GM12878 (cell line): ENCODE data around the gene PRM1. TPM values are rescaled to one million over a fixed set of nuclear protein-coding genes. Genes with fewer than 3 reads are reported as not detected.

Experiments used
- CBX3 ChIP-seq: fragments of 200-600 bp; sonication (generic); IDR thresholded peaks from 2 replicates; pipeline ENCODE4 v1.6.1; 2016; ENCODE audit warnings: low read depth, borderline replicate concordance
- ESRRA ChIP-seq: IDR thresholded peaks from 2 replicates; pipeline ENCODE4 v1.6.1; 2012; ENCODE audit warnings: mild to moderate bottlenecking, low read length, improper control_type of control experiment
- ETV6 ChIP-seq, 2 experiments: fragments of 450-650 bp in 1 of 2; IDR thresholded peaks in 1 of 2; conservative IDR thresholded peaks in 1 of 2; 2 replicates each; pipeline ENCODE4 v1.6.1; 2014; ENCODE audit warnings: antibody characterized with exemption in 1 of 2, borderline replicate concordance in 1 of 2, low read depth in 1 of 2, mild to moderate bottlenecking in 1 of 2, moderate library complexity in 1 of 2
- EZH2 ChIP-seq: IDR thresholded peaks from 2 replicates; pipeline ENCODE4 v1.6.1; 2012; ENCODE audit warnings: low read depth, mild to moderate bottlenecking, control low read depth, inconsistent platforms, low read length, borderline replicate concordance; ENCODE audit not compliant: control insufficient read depth
- HCFC1 ChIP-seq: fragments of 150-350 bp; IDR thresholded peaks from 2 replicates; pipeline ENCODE4 v1.6.1; 2014; ENCODE audit warnings: low read length
- HDAC2 ChIP-seq: fragments of 200-600 bp; sonication (generic); IDR thresholded peaks from 2 replicates; pipeline ENCODE4 v1.6.1; 2017
- IKZF2 ChIP-seq, 2 experiments: fragments of 450-650 bp; IDR thresholded peaks; 2 replicates each; pipeline ENCODE4 v1.6.1; 2017; ENCODE audit warnings: mild to moderate bottlenecking in 2 of 2, moderate library complexity in 2 of 2
- IRF4 ChIP-seq: IDR thresholded peaks from 2 replicates; pipeline ENCODE4 v1.6.1; 2011; ENCODE audit warnings: low read depth, low read length
- JUND ChIP-seq: IDR thresholded peaks from 2 replicates; pipeline ENCODE4 v1.6.1; 2012; ENCODE audit warnings: low read depth, mild to moderate bottlenecking, low read length, improper control_type of control experiment, moderate library complexity
- MYB ChIP-seq: fragments of 150-350 bp; IDR thresholded peaks from 2 replicates; pipeline ENCODE4 v1.6.1; 2014; ENCODE audit warnings: mild to moderate bottlenecking, low read depth, low read length, borderline replicate concordance
- NFXL1 ChIP-seq: fragments of 450-650 bp; IDR thresholded peaks from 2 replicates; pipeline ENCODE4 v1.6.1; 2017; ENCODE audit warnings: antibody characterized with exemption, mild to moderate bottlenecking, borderline replicate concordance
- POLR2AphosphoS2 ChIP-seq: IDR thresholded peaks from 2 replicates; pipeline ENCODE4 v1.6.1; 2011; ENCODE audit warnings: low read depth, mild to moderate bottlenecking, low read length, improper control_type of control experiment, moderate library complexity
- SMARCA5 ChIP-seq: fragments of 450-650 bp; IDR thresholded peaks from 2 replicates; pipeline ENCODE4 v1.6.1; 2017; ENCODE audit warnings: mild to moderate bottlenecking
- SPI1 ChIP-seq: IDR thresholded peaks from 2 replicates; pipeline ENCODE4 v1.6.1; 2011; ENCODE audit warnings: low read depth, mild to moderate bottlenecking, low read length, moderate library complexity, borderline replicate concordance; ENCODE audit not compliant: insufficient read depth
- SREBF2 ChIP-seq: IDR thresholded peaks from 2 replicates; pipeline ENCODE4 v1.6.1; 2012; ENCODE audit warnings: mild to moderate bottlenecking, low read length
- YBX1 ChIP-seq: fragments of 450-650 bp; IDR thresholded peaks from 2 replicates; pipeline ENCODE4 v1.6.1; 2016; ENCODE audit warnings: antibody characterized with exemption
- ZSCAN29 ChIP-seq: fragments of 450-650 bp; IDR thresholded peaks from 2 replicates; pipeline ENCODE4 v1.6.1; 2017; ENCODE audit warnings: mild to moderate bottlenecking, moderate library complexity
- ZZZ3 ChIP-seq: IDR thresholded peaks from 2 replicates; pipeline ENCODE4 v1.6.1; 2011; ENCODE audit warnings: low read depth; ENCODE audit not compliant: control insufficient read depth, insufficient read length
- polyA plus RNA-seq, 11 experiments: library from polyadenylated mRNA; depleted of rRNA in 4 of 11; unstranded in 6 of 11; stranded (reverse) in 5 of 11; fragments of >200 nt; fragmentation: Nextera tagmentation in 4 of 11; fragmentation: Illumina TruSeq in 1 of 11; extraction: Ambion mirVana in 4 of 11; extraction: Trizol in 1 of 11; gene quantifications; 1 replicate in 1 of 11; 2 replicates in 10 of 11; pipeline versions ENCODE4 v1.2.1 to v1.2.3, GENCODE V29; 2011 to 2016; ENCODE audit warnings: inconsistent platforms in 2 of 11, missing spikeins in 2 of 11, low read depth in 1 of 11
- total RNA-seq, 4 experiments: library from RNA; depleted of rRNA in 3 of 4; stranded (reverse); fragments of >200 nt in 3 of 4; fragmentation: Illumina TruSeq in 1 of 4; extraction: Trizol in 1 of 4; gene quantifications; 2 replicates each; pipeline versions ENCODE4 v1.2.1 to v1.2.3, GENCODE V29; 2013 to 2021
- TF ChIP-seq, protein P1 (sequence below): fragments of 450-650 bp; IDR thresholded peaks from 2 replicates; pipeline ENCODE4 v1.6.1; 2017; ENCODE audit warnings: mild to moderate bottlenecking
- TF ChIP-seq, protein P2 (sequence below): fragments of 450-650 bp; conservative IDR thresholded peaks from 2 replicates; pipeline ENCODE4 v1.6.1; 2017; ENCODE audit warnings: mild to moderate bottlenecking, moderate library complexity
- TF ChIP-seq, protein P3 (sequence below): fragments of 450-650 bp; formaldehyde crosslinking; IDR thresholded peaks from 2 replicates; pipeline ENCODE4 v1.4.0; 2022; ENCODE audit warnings: mild to moderate bottlenecking, moderate library complexity
- TF ChIP-seq, protein P4 (sequence below): IDR thresholded peaks from 2 replicates; pipeline ENCODE4 v1.6.1; 2011; ENCODE audit warnings: low read depth, low read length, improper control_type of control experiment, borderline replicate concordance

The PRM1 gene
- total and polyA plus RNA-seq, 10 of the 15 experiments (the other 5 are each of a cell fraction or from before 2014, with no cell fraction given) = 0.20 TPM; not detected in 9

DNA sequence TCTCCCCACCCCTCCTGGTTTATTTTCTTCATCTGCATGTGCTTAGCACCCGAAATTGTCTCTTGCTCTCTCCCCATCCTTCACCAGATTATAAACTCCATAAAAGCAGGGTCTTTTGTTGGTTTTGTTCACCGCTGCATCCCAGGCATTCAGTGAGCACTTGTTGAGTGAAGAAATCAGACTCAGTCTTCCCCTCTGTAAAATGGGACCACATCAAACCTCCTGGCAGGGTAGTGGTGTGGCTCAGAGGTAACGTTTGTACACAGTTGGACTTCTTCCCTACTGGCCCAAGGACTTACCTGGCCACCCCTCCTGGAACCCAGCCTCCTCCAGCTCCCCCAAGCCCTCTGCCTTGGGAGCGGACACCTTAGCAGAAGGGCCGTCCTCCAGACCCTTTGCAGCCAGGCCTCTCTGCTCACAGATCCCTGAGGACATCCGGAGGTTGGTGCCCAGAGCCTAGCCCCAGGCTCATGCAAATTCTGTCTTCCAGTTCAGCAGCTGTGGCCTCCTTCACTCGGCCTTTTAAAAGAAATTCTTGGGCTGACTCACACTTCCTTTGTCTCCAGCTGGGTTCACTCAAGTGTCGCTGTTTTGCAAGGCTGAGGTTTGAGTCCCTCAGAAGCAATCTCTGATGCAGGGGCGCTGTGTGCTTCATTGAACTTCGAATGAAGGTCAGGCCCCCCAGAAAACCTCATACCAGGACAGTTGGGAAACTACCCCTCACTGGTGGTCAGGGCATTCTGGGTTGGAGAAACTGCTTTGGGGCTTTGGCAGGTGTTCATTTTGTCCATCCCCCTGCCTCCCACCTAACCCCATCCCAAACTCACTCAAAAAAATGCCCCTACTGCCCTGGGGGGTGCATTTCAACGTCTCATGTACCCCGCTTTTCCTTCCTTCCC is 47.3 kb upstream of the PRM1 start (continued):
- TF ChIP-seq HCFC1 (no peak), ZZZ3 (no peak), MYB (no peak), ESRRA (no peak), SREBF2 (no peak), ZSCAN29 (no peak), NFXL1 (no peak), HDAC2 (no peak), IRF4 (peak; percentile 87), YBX1 (no peak), SPI1 (peak; percentile 78), IKZF2 (IDR thresholded peaks at IDR 0.05) (peak; percentile 87 to 89), ETV6 (conservative IDR thresholded peaks at IDR 0.05 in 1 of 2, IDR thresholded peaks at IDR 0.05 in 1 of 2; ENCODE audit: borderline replicate concordance in 1 of 2, low read depth in 1 of 2) (peak in 1 of 2 experiments; percentile 88; a peak in 2 of 4 replicates), POLR2AphosphoS2 (no peak; the same call in 1 of the 2 replicates), CBX3 (no peak), JUND (0 out of 2 replicates have a peak, but pooled peaks have one; percentile 63), SMARCA5 (peak; percentile 92), EZH2 (no peak)
- TF ChIP-seq, protein P1, sequence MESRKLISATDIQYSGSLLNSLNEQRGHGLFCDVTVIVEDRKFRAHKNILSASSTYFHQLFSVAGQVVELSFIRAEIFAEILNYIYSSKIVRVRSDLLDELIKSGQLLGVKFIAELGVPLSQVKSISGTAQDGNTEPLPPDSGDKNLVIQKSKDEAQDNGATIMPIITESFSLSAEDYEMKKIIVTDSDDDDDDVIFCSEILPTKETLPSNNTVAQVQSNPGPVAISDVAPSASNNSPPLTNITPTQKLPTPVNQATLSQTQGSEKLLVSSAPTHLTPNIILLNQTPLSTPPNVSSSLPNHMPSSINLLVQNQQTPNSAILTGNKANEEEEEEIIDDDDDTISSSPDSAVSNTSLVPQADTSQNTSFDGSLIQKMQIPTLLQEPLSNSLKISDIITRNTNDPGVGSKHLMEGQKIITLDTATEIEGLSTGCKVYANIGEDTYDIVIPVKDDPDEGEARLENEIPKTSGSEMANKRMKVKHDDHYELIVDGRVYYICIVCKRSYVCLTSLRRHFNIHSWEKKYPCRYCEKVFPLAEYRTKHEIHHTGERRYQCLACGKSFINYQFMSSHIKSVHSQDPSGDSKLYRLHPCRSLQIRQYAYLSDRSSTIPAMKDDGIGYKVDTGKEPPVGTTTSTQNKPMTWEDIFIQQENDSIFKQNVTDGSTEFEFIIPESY = no peak
- TF ChIP-seq, protein P2, sequence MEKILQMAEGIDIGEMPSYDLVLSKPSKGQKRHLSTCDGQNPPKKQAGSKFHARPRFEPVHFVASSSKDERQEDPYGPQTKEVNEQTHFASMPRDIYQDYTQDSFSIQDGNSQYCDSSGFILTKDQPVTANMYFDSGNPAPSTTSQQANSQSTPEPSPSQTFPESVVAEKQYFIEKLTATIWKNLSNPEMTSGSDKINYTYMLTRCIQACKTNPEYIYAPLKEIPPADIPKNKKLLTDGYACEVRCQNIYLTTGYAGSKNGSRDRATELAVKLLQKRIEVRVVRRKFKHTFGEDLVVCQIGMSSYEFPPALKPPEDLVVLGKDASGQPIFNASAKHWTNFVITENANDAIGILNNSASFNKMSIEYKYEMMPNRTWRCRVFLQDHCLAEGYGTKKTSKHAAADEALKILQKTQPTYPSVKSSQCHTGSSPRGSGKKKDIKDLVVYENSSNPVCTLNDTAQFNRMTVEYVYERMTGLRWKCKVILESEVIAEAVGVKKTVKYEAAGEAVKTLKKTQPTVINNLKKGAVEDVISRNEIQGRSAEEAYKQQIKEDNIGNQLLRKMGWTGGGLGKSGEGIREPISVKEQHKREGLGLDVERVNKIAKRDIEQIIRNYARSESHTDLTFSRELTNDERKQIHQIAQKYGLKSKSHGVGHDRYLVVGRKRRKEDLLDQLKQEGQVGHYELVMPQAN = peak; percentile 81
- TF ChIP-seq, protein P3, sequence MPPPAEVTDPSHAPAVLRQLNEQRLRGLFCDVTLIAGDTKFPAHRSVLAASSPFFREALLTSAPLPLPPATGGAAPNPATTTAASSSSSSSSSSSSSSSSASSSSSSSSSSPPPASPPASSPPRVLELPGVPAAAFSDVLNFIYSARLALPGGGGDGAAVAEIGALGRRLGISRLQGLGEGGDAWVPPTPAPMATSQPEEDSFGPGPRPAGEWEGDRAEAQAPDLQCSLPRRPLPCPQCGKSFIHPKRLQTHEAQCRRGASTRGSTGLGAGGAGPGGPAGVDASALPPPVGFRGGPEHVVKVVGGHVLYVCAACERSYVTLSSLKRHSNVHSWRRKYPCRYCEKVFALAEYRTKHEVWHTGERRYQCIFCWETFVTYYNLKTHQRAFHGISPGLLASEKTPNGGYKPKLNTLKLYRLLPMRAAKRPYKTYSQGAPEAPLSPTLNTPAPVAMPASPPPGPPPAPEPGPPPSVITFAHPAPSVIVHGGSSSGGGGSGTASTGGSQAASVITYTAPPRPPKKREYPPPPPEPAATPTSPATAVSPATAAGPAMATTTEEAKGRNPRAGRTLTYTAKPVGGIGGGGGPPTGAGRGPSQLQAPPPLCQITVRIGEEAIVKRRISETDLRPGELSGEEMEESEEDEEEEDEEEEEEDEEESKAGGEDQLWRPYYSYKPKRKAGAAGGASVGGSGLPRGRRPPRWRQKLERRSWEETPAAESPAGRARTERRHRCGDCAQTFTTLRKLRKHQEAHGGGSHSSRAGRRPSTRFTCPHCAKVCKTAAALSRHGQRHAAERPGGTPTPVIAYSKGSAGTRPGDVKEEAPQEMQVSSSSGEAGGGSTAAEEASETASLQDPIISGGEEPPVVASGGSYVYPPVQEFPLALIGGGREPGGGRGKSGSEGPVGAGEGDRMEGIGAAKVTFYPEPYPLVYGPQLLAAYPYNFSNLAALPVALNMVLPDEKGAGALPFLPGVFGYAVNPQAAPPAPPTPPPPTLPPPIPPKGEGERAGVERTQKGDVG = no peak
- TF ChIP-seq, protein P4, sequence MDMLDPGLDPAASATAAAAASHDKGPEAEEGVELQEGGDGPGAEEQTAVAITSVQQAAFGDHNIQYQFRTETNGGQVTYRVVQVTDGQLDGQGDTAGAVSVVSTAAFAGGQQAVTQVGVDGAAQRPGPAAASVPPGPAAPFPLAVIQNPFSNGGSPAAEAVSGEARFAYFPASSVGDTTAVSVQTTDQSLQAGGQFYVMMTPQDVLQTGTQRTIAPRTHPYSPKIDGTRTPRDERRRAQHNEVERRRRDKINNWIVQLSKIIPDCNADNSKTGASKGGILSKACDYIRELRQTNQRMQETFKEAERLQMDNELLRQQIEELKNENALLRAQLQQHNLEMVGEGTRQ = no peak
